Activated CD8-positive, alpha-beta memory T cell treated with anti-CD3 and anti-CD28 coated beads for 36 hours (primary cell): ENCODE data around the gene VASP. TPM values are rescaled to one million over a fixed set of nuclear protein-coding genes. Genes with fewer than 3 reads are reported as not detected.

Experiments used
- CTCF ChIA-PET: fragments of 350-600 bp; sonication (Branson Sonifier 250); formaldehyde crosslinking; loops from one replicate; lab custom pipeline; 2021; ENCODE audit warnings: antibody characterized with exemption; lab: Charles Lee
- POLR2A ChIA-PET: fragments of 350-600 bp; sonication (Branson Sonifier 250); formaldehyde crosslinking; loops from one replicate; lab custom pipeline; 2021; ENCODE audit warnings: antibody characterized with exemption; lab: Charles Lee
- total RNA-seq, 2 experiments: library from RNA; stranded (reverse); gene quantifications; one replicate each; pipeline ENCODE4 v1.2.3, GENCODE V29; 2021

The VASP gene
- total RNA-seq, 2 experiments from 2014 or later, result 186 to 193 TPM

GRCh38 chr19:45558399-45558878 lies 51.2 kb downstream of the VASP start:
- ChIA-PET POLR2A (no interaction called here), CTCF (interaction anchor here (0.5 to 2.3 kb wide), 25 partner anchors 9 to 210 kb away, joined by 3 to 10 read pairs (median 3); partner anchors contain the start of gene EML2)

GRCh38 chr19:45560038-45560437 lies 52.8 kb downstream of the VASP start:
- ChIA-PET POLR2A (no interaction called here), CTCF (no interaction called here)

GRCh38 chr19:45560686-45561085 lies 53.4 kb downstream of the VASP start:
- CTCF ChIA-PET, result no interaction called here

GRCh38 chr19:45564131-45564780 lies 57.0 kb downstream of the VASP start:
- CTCF ChIA-PET, result no interaction called here

More at GRCh38 chr19:45560686-45561085, 53.4 kb downstream of the VASP start:
- POLR2A ChIA-PET, result no interaction called here

GRCh38 chr19:45567609-45568008 lies 60.3 kb downstream of the VASP start:
- ChIA-PET POLR2A (no interaction called here), CTCF (interaction anchor here (0.5 to 1.7 kb wide), 2 partner anchors 9 to 31 kb away, joined by 4 to 10 read pairs; no protein-coding TSS in a partner anchor)

More at GRCh38 chr19:45564131-45564780, 57.0 kb downstream of the VASP start:
- POLR2A ChIA-PET, result interaction anchor here (0.6 kb wide), 1 partner anchor 270 kb away, joined by 3 read pairs; no protein-coding TSS in a partner anchor

- POLR2A ChIA-PET, result no interaction called here
- CTCF ChIA-PET, result interaction anchor here (1.7 kb wide), 1 partner anchor 10 kb away, joined by 10 read pairs; no protein-coding TSS in a partner anchor
Measured at GRCh38 chr19:45568732-45569131, 61.5 kb downstream of the VASP start.

GRCh38 chr19:45569619-45570421 lies 62.5 kb downstream of the VASP start:
- POLR2A ChIA-PET, result no interaction called here
- CTCF ChIA-PET, result interaction anchor here (0.8 to 1.5 kb wide), 2 partner anchors 11 to 13 kb away, joined by 3 to 5 read pairs; no protein-coding TSS in a partner anchor

GRCh38 chr19:45571457-45572220 lies 64.4 kb downstream of the VASP start:
- CTCF ChIA-PET, result interaction anchor here (0.6 to 0.9 kb wide), 3 partner anchors 8 to 91 kb away, joined by 3 to 4 read pairs (median 4); no protein-coding TSS in a partner anchor
- POLR2A ChIA-PET, result interaction anchor here (0.6 kb wide), 1 partner anchor 52 kb away, joined by 13 read pairs; no protein-coding TSS in a partner anchor

- ChIA-PET POLR2A (no interaction called here), CTCF (no interaction called here)
Measured at GRCh38 chr19:45574526-45574925, 67.2 kb downstream of the VASP start.

- CTCF ChIA-PET, result no interaction called here
- POLR2A ChIA-PET, result no interaction called here
Measured at GRCh38 chr19:45575216-45575615, 67.9 kb downstream of the VASP start.

Other genes with a start within 250 kb of the VASP start
- gene CKM, start 184.6 kb upstream of the VASP start, total RNA-seq, result not detected
- gene KLC3, start 166.7 kb upstream of the VASP start, total RNA-seq, result not detected
- gene ERCC2, start 136.9 kb upstream of the VASP start, total RNA-seq, result 10 to 100 TPM; 23.8 to 27.0 TPM
- 1 to 10 TPM; 3.4 to 3.9 TPM for gene PPP1R13L, start 102.4 kb upstream of the VASP start, total RNA-seq
- 10 to 100 TPM; 30.6 to 32.4 TPM for gene POLR1G, start 100.8 kb upstream of the VASP start, total RNA-seq
- gene ERCC1, start 83.6 kb upstream of the VASP start, total RNA-seq, result 10 to 100 TPM; 68.0 to 71.9 TPM
- gene FOSB, start 39.5 kb upstream of the VASP start, total RNA-seq, result 1 to 10 TPM; 2.8 to 3.9 TPM
- 1 to 10 TPM; 2.1 to 2.5 TPM for gene RTN2, start 10.4 kb upstream of the VASP start, total RNA-seq
- 1 to 10 TPM; 2.0 to 3.0 TPM for gene PPM1N, start 9.0 kb upstream of the VASP start, total RNA-seq
- 10 to 100 TPM; 14.0 to 14.5 TPM for gene OPA3, start 77.3 kb downstream of the VASP start, total RNA-seq
- not detected for gene GPR4, start 94.7 kb downstream of the VASP start, total RNA-seq
- gene EML2, start 131.9 kb downstream of the VASP start, total RNA-seq, result 100 to 1,000 TPM; 121 to 122 TPM
- 1 to 10 TPM; 2.4 to 2.8 TPM for gene GIPR, start 160.7 kb downstream of the VASP start, total RNA-seq
- gene SNRPD2, start 184.5 kb downstream of the VASP start, total RNA-seq, result 100 to 1,000 TPM; 777 to 805 TPM
- gene QPCTL, start 185.2 kb downstream of the VASP start, total RNA-seq, result 10 to 100 TPM; 17.9 to 20.1 TPM
- gene FBXO46, start 223.4 kb downstream of the VASP start, total RNA-seq, result 10 to 100 TPM; 26.5 to 30.4 TPM
- under 1 TPM; 0.08 to 0.11 TPM for gene MEIOSIN, start 226.0 kb downstream of the VASP start, total RNA-seq